B cell (primary cell): ENCODE results near the gene NCOA3. TPM values are rescaled to one million over a fixed set of nuclear protein-coding genes. Genes with fewer than 3 reads are reported as not detected.

Experiments used
- ATAC-seq: fragments of 200-7000 bp; cut with Tn5 transposase; one replicate; pipeline ENCODE4 v1.10.0; 2021; ENCODE audit warnings: low read depth, mild to moderate bottlenecking, moderate number of reproducible peaks, moderate library complexity
- CTCF ChIA-PET: fragments of 350-600 bp; sonication (Branson Sonifier 250); formaldehyde crosslinking; loops from one replicate; lab custom pipeline; 2021; ENCODE audit warnings: antibody characterized with exemption, inconsistent platforms; lab: Charles Lee
- POLR2A ChIA-PET: fragments of 350-600 bp; sonication (Branson Sonifier 250); formaldehyde crosslinking; loops from one replicate; lab custom pipeline; 2021; ENCODE audit warnings: antibody characterized with exemption; lab: Charles Lee
- DNase-seq: peaks from one replicate; pipeline ENCODE4 v3.0.0; 2013
- H2AFZ ChIP-seq: 2 replicates; pipeline ENCODE4 v1.6.1; 2012; ENCODE audit warnings: mild to moderate bottlenecking, low read depth, low read length; ENCODE audit not compliant: insufficient read depth, poor library complexity, severe bottlenecking
- H3K27ac ChIP-seq, 2 donors: 1 replicate in 1 of 2; 2 replicates in 1 of 2; pipeline ENCODE4 v1.5.1; 2012 to 2013; ENCODE audit warnings: low read length in 2 of 2, mild to moderate bottlenecking in 2 of 2, moderate library complexity in 1 of 2
- H3K27me3 ChIP-seq, 4 experiments: fragments of 200-600 bp in 1 of 4; sonication (generic) in 1 of 4; replicated peaks in 1 of 4; 1 replicate in 2 of 4; 2 replicates in 2 of 4; pipeline versions ENCODE4 v1.6.1 to v1.7.0; 2013 to 2016; ENCODE audit warnings: low read length in 3 of 4, mild to moderate bottlenecking in 2 of 4, mixed read lengths in 1 of 4, moderate library complexity in 1 of 4; ENCODE audit not compliant: insufficient read depth in 4 of 4, control insufficient read depth in 3 of 4; ENCODE audit errors: control extremely low read depth in 1 of 4
- H3K36me3 ChIP-seq, 2 experiments: replicated peaks in 1 of 2; 1 replicate in 1 of 2; 2 replicates in 1 of 2; pipeline versions ENCODE4 v1.6.1 to v1.7.1; 2013; ENCODE audit warnings: low read length in 1 of 2; ENCODE audit not compliant: insufficient read depth in 2 of 2, control insufficient read depth in 1 of 2; ENCODE audit errors: control extremely low read depth in 1 of 2, extremely low read depth in 1 of 2
- H3K4me1 ChIP-seq, 2 donors: fragments of 200-600 bp in 1 of 2; sonication (generic) in 1 of 2; 1 replicate in 1 of 2; 2 replicates in 1 of 2; pipeline versions ENCODE4 v1.5.1 to v1.6.1; 2013 to 2017; ENCODE audit warnings: low read length in 2 of 2; ENCODE audit not compliant: control insufficient read depth in 2 of 2, insufficient read depth in 2 of 2
- H3K4me2 ChIP-seq: replicated peaks from 2 replicates; pipeline ENCODE3; 2012; ENCODE audit warnings: mild to moderate bottlenecking, low read depth, low read length; ENCODE audit not compliant: poor library complexity, severe bottlenecking
- H3K4me3 ChIP-seq, 5 experiments: fragments of 200-600 bp in 1 of 5; sonication (generic) in 1 of 5; 1 replicate in 3 of 5; 2 replicates in 2 of 5; pipeline versions ENCODE4 v1.5.1 to v1.7.0; 2011 to 2016; ENCODE audit warnings: low read length in 4 of 5, mild to moderate bottlenecking in 4 of 5, low read depth in 2 of 5, control low read depth in 1 of 5, moderate library complexity in 1 of 5; ENCODE audit not compliant: insufficient read depth in 1 of 5; ENCODE audit errors: control extremely low read depth in 1 of 5, extremely low read depth in 1 of 5
- H3K79me2 ChIP-seq: fragments of 200-600 bp; sonication (generic); one replicate; pipeline ENCODE4 v1.6.0; 2016; ENCODE audit warnings: low read length; ENCODE audit not compliant: control insufficient read depth, insufficient read depth
- H3K9ac ChIP-seq: fragments of 200-600 bp; sonication (generic); 2 replicates; pipeline ENCODE4 v1.6.1; 2017; ENCODE audit warnings: mild to moderate bottlenecking, low read length, moderate library complexity
- H3K9me3 ChIP-seq, 3 donors: one replicate each; pipeline versions ENCODE4 v1.6.1 to v1.7.1; 2013; ENCODE audit warnings: low read length in 2 of 3; ENCODE audit not compliant: control insufficient read depth in 2 of 3, insufficient read depth in 1 of 3; ENCODE audit errors: control extremely low read depth in 1 of 3
- H4K20me1 ChIP-seq: 2 replicates; pipeline ENCODE4 v1.6.0; 2012; ENCODE audit warnings: mild to moderate bottlenecking, low read length; ENCODE audit not compliant: insufficient read depth, control insufficient read depth, poor library complexity, severe bottlenecking
- H3K27ac Mint-ChIP-seq: one replicate; pipeline ENCODE4 v1.8.0; 2021; ENCODE audit warnings: mixed read lengths
- H3K27me3 Mint-ChIP-seq: one replicate; pipeline ENCODE4 v1.8.0; 2021; ENCODE audit warnings: mixed read lengths
- H3K4me1 Mint-ChIP-seq: one replicate; pipeline ENCODE4 v1.8.0; 2021; ENCODE audit warnings: mixed read lengths
- H3K4me3 Mint-ChIP-seq: one replicate; pipeline ENCODE4 v1.8.0; 2021; ENCODE audit warnings: mixed read lengths
- H3K9me3 Mint-ChIP-seq: one replicate; pipeline ENCODE4 v1.8.0; 2022; ENCODE audit warnings: mixed read lengths; ENCODE audit not compliant: insufficient read depth
- EZH2 ChIP-seq: IDR thresholded peaks from 2 replicates; pipeline ENCODE4 v1.6.1; 2012; ENCODE audit warnings: borderline replicate concordance, low read depth, mild to moderate bottlenecking, moderate library complexity, low read length; ENCODE audit not compliant: insufficient read depth, poor library complexity, severe bottlenecking
- WGBS: methylation state at CpG from one replicate; pipeline ENCODE4 v1.1.5; 2013; ENCODE audit warnings: missing lambda C conversion rate; ENCODE audit not compliant: insufficient coverage; 5-methylcytosine and 5-hydroxymethylcytosine counted together
- intact Hi-C: fragments of 100-400 bp; cut with micrococcal nuclease; formaldehyde crosslinking; loops from one replicate; pipeline ENCODE4 v1.10.0; 2022
- polyA plus RNA-seq: library from polyadenylated mRNA; depleted of rRNA; stranded (reverse); fragments of >200 nt; gene quantifications from 2 replicates; pipeline ENCODE4 v1.2.3, GENCODE V29; 2012
- total RNA-seq, 2 donors: library from RNA; stranded (reverse); fragments of 120-200 nt in 1 of 2; gene quantifications; 1 replicate in 1 of 2; 2 replicates in 1 of 2; pipeline versions ENCODE4 v1.2.3 to v1.2.4, GENCODE V29; 2013 to 2022
- TF ChIP-seq, protein P1 (sequence below): fragments of 200-600 bp; IDR thresholded peaks from one replicate; pipeline ENCODE4 v1.8.0; 2022; ENCODE audit warnings: antibody characterized with exemption, mild to moderate bottlenecking

NCOA3 gene
- total and polyA plus RNA-seq, 2 donors (not counting 1 experiment from before 2014, with no cell fraction given), result 54.0 to 309 TPM

DNA sequence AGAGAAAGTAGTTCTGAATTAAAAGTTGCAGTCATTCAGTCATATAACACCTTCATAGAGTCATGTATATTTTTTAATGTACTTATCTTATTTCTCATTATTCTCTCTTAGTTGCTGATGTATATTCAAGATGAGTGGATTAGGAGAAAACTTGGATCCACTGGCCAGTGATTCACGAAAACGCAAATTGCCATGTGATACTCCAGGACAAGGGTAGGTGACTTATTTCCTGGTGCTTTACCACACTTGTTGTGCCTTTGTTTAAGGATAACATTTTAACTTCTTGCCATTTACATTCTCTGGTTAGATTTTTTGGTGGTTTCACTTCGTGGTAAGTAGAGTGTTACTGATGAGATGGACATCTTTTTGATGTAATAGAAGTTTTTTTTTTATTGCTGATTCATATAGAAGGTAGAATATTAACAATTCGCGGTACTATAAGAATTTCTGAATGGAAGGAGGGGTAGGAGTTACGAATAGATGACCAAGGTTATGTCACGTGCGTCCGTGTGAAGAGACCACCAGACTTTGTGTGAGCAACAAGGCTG lies 120.5 kb downstream of the NCOA3 start:
- Mint-ChIP-seq H3K27ac (peak overlapping the region; percentile 53), H3K4me1 (peaks cover 23% of the 10 kb centered on the region), H3K9me3 (no peaks in the 10 kb centered on the region), H3K4me3 (no peak overlapping the region), H3K27me3 (no peaks in the 10 kb centered on the region)
- ATAC-seq, result no peak
- POLR2A ChIA-PET, result interaction anchor here (0.6 kb wide), 1 partner anchor 294 kb away, joined by 4 read pairs; no protein-coding TSS in a partner anchor
- Histone ChIP-seq H3K36me3 (peaks cover 19 to 58% of the 10 kb centered on the region in 2 experiments), H2AFZ (no peak overlapping the region), H3K9ac (no peak overlapping the region), H3K4me3 (no peak overlapping the region), H3K27ac (no peak overlapping the region), H3K4me2 (no peak overlapping the region), H3K79me2 (peaks cover 87% of the 10 kb centered on the region), H3K27me3 (no peaks in the 10 kb centered on the region), H3K4me1 (peaks cover 6 to 8% of the 10 kb centered on the region in 2 donors), H3K9me3 (peaks cover 0 to 1% (median 0%) of the 10 kb centered on the region in 3 donors), H4K20me1 (peaks cover 46% of the 10 kb centered on the region)
- no peak for TF ChIP-seq EZH2
- TF ChIP-seq, protein P1, sequence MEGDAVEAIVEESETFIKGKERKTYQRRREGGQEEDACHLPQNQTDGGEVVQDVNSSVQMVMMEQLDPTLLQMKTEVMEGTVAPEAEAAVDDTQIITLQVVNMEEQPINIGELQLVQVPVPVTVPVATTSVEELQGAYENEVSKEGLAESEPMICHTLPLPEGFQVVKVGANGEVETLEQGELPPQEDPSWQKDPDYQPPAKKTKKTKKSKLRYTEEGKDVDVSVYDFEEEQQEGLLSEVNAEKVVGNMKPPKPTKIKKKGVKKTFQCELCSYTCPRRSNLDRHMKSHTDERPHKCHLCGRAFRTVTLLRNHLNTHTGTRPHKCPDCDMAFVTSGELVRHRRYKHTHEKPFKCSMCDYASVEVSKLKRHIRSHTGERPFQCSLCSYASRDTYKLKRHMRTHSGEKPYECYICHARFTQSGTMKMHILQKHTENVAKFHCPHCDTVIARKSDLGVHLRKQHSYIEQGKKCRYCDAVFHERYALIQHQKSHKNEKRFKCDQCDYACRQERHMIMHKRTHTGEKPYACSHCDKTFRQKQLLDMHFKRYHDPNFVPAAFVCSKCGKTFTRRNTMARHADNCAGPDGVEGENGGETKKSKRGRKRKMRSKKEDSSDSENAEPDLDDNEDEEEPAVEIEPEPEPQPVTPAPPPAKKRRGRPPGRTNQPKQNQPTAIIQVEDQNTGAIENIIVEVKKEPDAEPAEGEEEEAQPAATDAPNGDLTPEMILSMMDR, result no peak
- CTCF ChIA-PET, result interaction anchor here (0.7 to 6.1 kb wide), 18 partner anchors 10 to 349 kb away, joined by 3 to 104 read pairs (median 6); partner anchors contain the start of gene NCOA3
- intact Hi-C loops, result no loop called here
- DNase-seq, result no peak
- 98% methylated on average over 6 of the region's 9 CpGs for WGBS

DNA sequence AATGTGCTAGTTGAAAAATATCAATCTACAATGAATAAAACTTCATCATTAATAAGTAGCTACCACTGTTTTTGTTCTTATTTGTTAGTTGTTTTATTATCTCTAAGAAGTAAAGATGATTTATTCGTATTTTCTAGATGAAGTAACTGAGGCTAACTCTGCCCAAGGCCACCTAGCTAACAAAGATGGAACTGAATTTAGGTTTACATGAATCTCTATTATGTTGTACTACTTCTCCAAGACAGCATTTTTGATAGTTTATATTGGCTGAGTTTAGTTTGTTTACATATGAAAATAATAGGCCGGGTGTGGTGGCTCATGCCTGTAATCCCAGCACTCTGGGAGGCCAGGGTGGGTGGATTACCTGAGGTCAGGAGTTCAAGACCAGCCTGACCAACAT lies 121.5 kb downstream of the NCOA3 start:
- H3K4me3 ChIP-seq, result no peak overlapping the region
- Mint-ChIP-seq H3K9me3 (no peaks in the 10 kb centered on the region), H3K27ac (no peak overlapping the region), H3K27me3 (no peaks in the 10 kb centered on the region), H3K4me1 (peaks cover 18% of the 10 kb centered on the region), H3K4me3 (no peak overlapping the region)
- TF ChIP-seq, protein P1, result no peak
- TF ChIP-seq EZH2, result no peak
- peaks cover 6 to 8% of the 10 kb centered on the region in 2 donors for H3K4me1 ChIP-seq
- peaks cover 18 to 61% of the 10 kb centered on the region in 2 experiments for H3K36me3 ChIP-seq
- peaks cover 0 to 1% (median 0%) of the 10 kb centered on the region in 3 donors for H3K9me3 ChIP-seq
- POLR2A ChIA-PET, result interaction anchor here (0.6 kb wide), 1 partner anchor 18 kb away, joined by 4 read pairs; no protein-coding TSS in a partner anchor
- CTCF ChIA-PET, result interaction anchor here (0.6 to 2.9 kb wide), 7 partner anchors 9 to 424 kb away, joined by 3 to 29 read pairs (median 4); partner anchors contain the start of gene NCOA3
- no peaks in the 10 kb centered on the region for H3K27me3 ChIP-seq
- WGBS, result 100% methylated on average over 1 of the region's 2 CpGs
- no peak overlapping the region for H3K9ac ChIP-seq
- ATAC-seq (no peak), DNase-seq (no peak)
- H3K27ac ChIP-seq, result no peak overlapping the region
- intact Hi-C loops, result no loop called here
- H4K20me1 ChIP-seq, result peaks cover 38% of the 10 kb centered on the region
- H3K4me2 ChIP-seq, result no peak overlapping the region
- no peak overlapping the region for H2AFZ ChIP-seq
- peaks cover 83% of the 10 kb centered on the region for H3K79me2 ChIP-seq
